Astrocyte (in vitro differentiated cells and primary cell): ENCODE data around the gene VEPH1. TPM values are rescaled to one million over a fixed set of nuclear protein-coding genes. Genes with fewer than 3 reads are reported as not detected.

ENCODE experiments used
- DNase-seq: peaks from one replicate; pipeline ENCODE4 v3.0.0-alpha.2; 2010; ENCODE audit warnings: low read depth
- FAIRE-seq: peaks from 2 replicates; lab custom pipeline; 2011; peaks lifted over from hg19 to GRCh38; lab: Jason Lieb, UNC
- H2AFZ ChIP-seq: 2 replicates; pipeline ENCODE4 v1.6.0; 2012; ENCODE audit warnings: low read depth, low read length, inconsistent platforms
- H3K27ac ChIP-seq: 2 replicates; pipeline ENCODE4 v1.5.1; 2011; ENCODE audit warnings: low read depth, low read length, inconsistent platforms
- H3K27me3 ChIP-seq: 2 replicates; pipeline ENCODE4 v1.6.0; 2011; ENCODE audit warnings: low read length, inconsistent platforms; ENCODE audit not compliant: insufficient read depth
- H3K36me3 ChIP-seq: 2 replicates; pipeline ENCODE4 v1.5.1; 2011; ENCODE audit warnings: low read length, inconsistent platforms; ENCODE audit not compliant: insufficient read depth
- H3K4me1 ChIP-seq: 2 replicates; pipeline ENCODE4 v1.5.1; 2011; ENCODE audit warnings: low read length, inconsistent platforms; ENCODE audit not compliant: insufficient read depth
- H3K4me2 ChIP-seq: 2 replicates; pipeline ENCODE4 v1.6.0; 2012; ENCODE audit warnings: low read length, inconsistent platforms
- H3K4me3 ChIP-seq: 2 replicates; pipeline ENCODE4 v1.5.1; 2011; ENCODE audit warnings: low read depth, mild to moderate bottlenecking, low read length, inconsistent platforms; ENCODE audit not compliant: insufficient read depth
- H3K79me2 ChIP-seq: 2 replicates; pipeline ENCODE4 v1.6.0; 2012; ENCODE audit warnings: mild to moderate bottlenecking, low read length, inconsistent platforms; ENCODE audit not compliant: insufficient read depth
- H3K9ac ChIP-seq: 2 replicates; pipeline ENCODE4 v1.6.0; 2012; ENCODE audit warnings: mild to moderate bottlenecking, low read length, inconsistent platforms
- H3K9me3 ChIP-seq: 2 replicates; pipeline ENCODE4 v1.5.1; 2012; ENCODE audit warnings: low read depth, mild to moderate bottlenecking, low read length, inconsistent platforms; ENCODE audit not compliant: insufficient read depth
- H4K20me1 ChIP-seq: 2 replicates; pipeline ENCODE4 v1.6.0; 2012; ENCODE audit warnings: low read length, inconsistent platforms; ENCODE audit not compliant: insufficient read depth
- H3K27ac Mint-ChIP-seq: one replicate; pipeline ENCODE4 v1.8.0; 2021; ENCODE audit warnings: mild to moderate bottlenecking, mixed read lengths; ENCODE audit not compliant: unreplicated experiment
- H3K27me3 Mint-ChIP-seq: one replicate; pipeline ENCODE4 v1.8.0; 2021; ENCODE audit warnings: low read depth, mixed read lengths; ENCODE audit not compliant: unreplicated experiment
- H3K36me3 Mint-ChIP-seq: one replicate; pipeline ENCODE4 v1.8.0; 2021; ENCODE audit warnings: low read depth, mixed read lengths; ENCODE audit not compliant: unreplicated experiment
- H3K4me1 Mint-ChIP-seq: one replicate; pipeline ENCODE4 v1.8.0; 2021; ENCODE audit warnings: low read depth, mixed read lengths; ENCODE audit not compliant: unreplicated experiment
- H3K4me3 Mint-ChIP-seq: one replicate; pipeline ENCODE4 v1.8.0; 2021; ENCODE audit warnings: mild to moderate bottlenecking, moderate library complexity, mixed read lengths; ENCODE audit not compliant: unreplicated experiment
- H3K9me3 Mint-ChIP-seq: one replicate; pipeline ENCODE4 v1.8.0; 2021; ENCODE audit warnings: mild to moderate bottlenecking, mixed read lengths; ENCODE audit not compliant: unreplicated experiment
- CTCF ChIP-seq: IDR thresholded peaks from 2 replicates; pipeline ENCODE4 v1.5.1; 2011; ENCODE audit warnings: low read depth, mild to moderate bottlenecking, inconsistent platforms, low read length, moderate library complexity; ENCODE audit not compliant: insufficient read depth
- EZH2 ChIP-seq: IDR thresholded peaks from 2 replicates; pipeline ENCODE4 v1.6.1; 2012; ENCODE audit warnings: mild to moderate bottlenecking, low read length, inconsistent platforms; ENCODE audit not compliant: insufficient read depth
- total RNA-seq: library from RNA; stranded (reverse); gene quantifications from 2 replicates; pipeline ENCODE4 v1.2.1, GENCODE V29; 2021

The VEPH1 gene
- total RNA-seq, 1 donor from 2014 or later: 9.4 TPM

- H2AFZ ChIP-seq: no peak overlapping the region
These were observed 197.8 kb downstream of the VEPH1 start for GRCh38 chr3:157305392-157305791.

GRCh38 chr3:157301755-157302154 is 201.5 kb downstream of the VEPH1 start:
- Mint-ChIP-seq H3K9me3 (no peaks in the 10 kb centered on the region), H3K4me1 (no peaks in the 10 kb centered on the region), H3K27me3 (no peaks in the 10 kb centered on the region), H3K4me3 (no peak overlapping the region), H3K27ac (no peak overlapping the region), H3K36me3 (no peaks in the 10 kb centered on the region)
- Histone ChIP-seq H3K27me3 (no peaks in the 10 kb centered on the region), H3K4me2 (no peak overlapping the region), H3K79me2 (no peaks in the 10 kb centered on the region), H3K27ac (no peak overlapping the region), H3K4me3 (no peak overlapping the region), H2AFZ (no peak overlapping the region), H3K9me3 (no peaks in the 10 kb centered on the region), H3K9ac (no peak overlapping the region), H4K20me1 (no peaks in the 10 kb centered on the region), H3K4me1 (no peaks in the 10 kb centered on the region), H3K36me3 (no peaks in the 10 kb centered on the region)
- no peak for FAIRE-seq
- no peak for TF ChIP-seq EZH2
- DNase-seq: no peak

More at GRCh38 chr3:157305392-157305791, 197.8 kb downstream of the VEPH1 start:
- H3K36me3 Mint-ChIP-seq: no peaks in the 10 kb centered on the region
- no peak overlapping the region for H3K4me2 ChIP-seq
- H3K4me3 Mint-ChIP-seq: no peak overlapping the region
- no peaks in the 10 kb centered on the region for H4K20me1 ChIP-seq
- no peaks in the 10 kb centered on the region for H3K9me3 Mint-ChIP-seq
- no peaks in the 10 kb centered on the region for H3K36me3 ChIP-seq
- H3K79me2 ChIP-seq: no peaks in the 10 kb centered on the region
- no peaks in the 10 kb centered on the region for H3K4me1 ChIP-seq
- DNase-seq (no peak), FAIRE-seq (no peak)
- no peak overlapping the region for H3K9ac ChIP-seq
- H3K27me3 ChIP-seq: no peaks in the 10 kb centered on the region
- no peaks in the 10 kb centered on the region for H3K4me1 Mint-ChIP-seq
- no peaks in the 10 kb centered on the region for H3K27me3 Mint-ChIP-seq
- H3K4me3 ChIP-seq: no peak overlapping the region
- no peaks in the 10 kb centered on the region for H3K9me3 ChIP-seq
- TF ChIP-seq EZH2 (no peak), CTCF (no peak)
- no peak overlapping the region for H3K27ac ChIP-seq
- H3K27ac Mint-ChIP-seq: no peak overlapping the region

- H3K27me3 Mint-ChIP-seq: no peaks in the 10 kb centered on the region
- H3K9me3 ChIP-seq: no peaks in the 10 kb centered on the region
- FAIRE-seq: no peak
- no peaks in the 10 kb centered on the region for H4K20me1 ChIP-seq
- no peaks in the 10 kb centered on the region for H3K27me3 ChIP-seq
- H3K4me2 ChIP-seq: no peak overlapping the region
- TF ChIP-seq CTCF (no peak), EZH2 (no peak)
- H3K36me3 Mint-ChIP-seq: no peaks in the 10 kb centered on the region
- no peak overlapping the region for H3K4me3 ChIP-seq
- H3K27ac ChIP-seq: no peak overlapping the region
- no peak overlapping the region for H2AFZ ChIP-seq
- H3K4me3 Mint-ChIP-seq: no peak overlapping the region
- no peaks in the 10 kb centered on the region for H3K9me3 Mint-ChIP-seq
- no peaks in the 10 kb centered on the region for H3K4me1 ChIP-seq
- H3K4me1 Mint-ChIP-seq: no peaks in the 10 kb centered on the region
- no peaks in the 10 kb centered on the region for H3K36me3 ChIP-seq
- DNase-seq: no peak
- no peak overlapping the region for H3K27ac Mint-ChIP-seq
- no peak overlapping the region for H3K9ac ChIP-seq
- no peaks in the 10 kb centered on the region for H3K79me2 ChIP-seq
These were observed 202.1 kb downstream of the VEPH1 start for GRCh38 chr3:157300981-157301663.
